Measurements from ENCODE around the gene ERC1. TPM values are rescaled to one million over a fixed set of nuclear protein-coding genes. Genes with fewer than 3 reads are reported as not detected.

The ERC1 gene
- total RNA-seq, 2 donors from 2014 or later, result 26.9 to 41.9 TPM

GRCh38 chr12:1523046-1523445, 532.0 kb downstream of the ERC1 start:
- H3K36me3 ChIP-seq, result no peaks in the 10 kb centered on the region
- no peak for DNase-seq
- H3K27ac ChIP-seq, result no peak overlapping the region
- H3K27me3 ChIP-seq, result no peaks in the 10 kb centered on the region
- H3K9me3 ChIP-seq, result no peaks in the 10 kb centered on the region
- H3K4me1 ChIP-seq, result no peaks in the 10 kb centered on the region
- no peak overlapping the region for H3K4me3 ChIP-seq
- no peak overlapping the region for H3K9ac ChIP-seq (ENCODE audit: low read depth in 2 of 2, low read length in 2 of 2)
- no peak for TF ChIP-seq CTCF (IDR thresholded peaks at IDR 0.05)
- intact Hi-C loops (cut with DNase I), result no loop called here

- DNase-seq, result no peak
- Histone ChIP-seq H3K36me3 (no peaks in the 10 kb centered on the region), H3K9me3 (no peaks in the 10 kb centered on the region), H3K4me3 (no peak overlapping the region), H3K4me1 (no peaks in the 10 kb centered on the region), H3K27me3 (no peaks in the 10 kb centered on the region), H3K9ac (ENCODE audit: low read depth in 2 of 2, low read length in 2 of 2) (no peak overlapping the region), H3K27ac (no peak overlapping the region)
- intact Hi-C loops (cut with DNase I), result no loop called here
- TF ChIP-seq CTCF (IDR thresholded peaks at IDR 0.05), result no peak
Observed at GRCh38 chr12:1523558-1524050, 532.6 kb downstream of the ERC1 start.

- H3K4me1 ChIP-seq, result no peaks in the 10 kb centered on the region
- no peak overlapping the region for H3K4me3 ChIP-seq
- DNase-seq, result no peak
- H3K27me3 ChIP-seq, result no peaks in the 10 kb centered on the region
- intact Hi-C loops (cut with DNase I), result no loop called here
- no peak overlapping the region for H3K9ac ChIP-seq (ENCODE audit: low read depth in 2 of 2, low read length in 2 of 2)
- H3K36me3 ChIP-seq, result no peaks in the 10 kb centered on the region
- TF ChIP-seq CTCF (IDR thresholded peaks at IDR 0.05), result no peak
- no peak overlapping the region for H3K27ac ChIP-seq
- H3K9me3 ChIP-seq, result no peaks in the 10 kb centered on the region
Observed at GRCh38 chr12:1525858-1526257, 534.8 kb downstream of the ERC1 start.

GRCh38 chr12:1527789-1528188, 536.8 kb downstream of the ERC1 start:
- Histone ChIP-seq H3K27ac (no peak overlapping the region), H3K27me3 (peaks cover 17% of the 10 kb centered on the region), H3K9me3 (no peaks in the 10 kb centered on the region), H3K36me3 (no peaks in the 10 kb centered on the region), H3K4me1 (no peaks in the 10 kb centered on the region), H3K4me3 (no peak overlapping the region), H3K9ac (ENCODE audit: low read depth in 2 of 2, low read length in 2 of 2) (no peak overlapping the region)
- intact Hi-C loops (cut with DNase I), result no loop called here
- no peak for TF ChIP-seq CTCF (IDR thresholded peaks at IDR 0.05)
- no peak for DNase-seq

GRCh38 chr12:1528791-1529190, 537.8 kb downstream of the ERC1 start:
- peaks cover 17% of the 10 kb centered on the region for H3K27me3 ChIP-seq
- intact Hi-C loops (cut with DNase I), result no loop called here
- no peak for DNase-seq

More at GRCh38 chr12:1528791-1529190, 537.8 kb downstream of the ERC1 start:
- Histone ChIP-seq H3K36me3 (no peaks in the 10 kb centered on the region), H3K4me3 (no peak overlapping the region), H3K4me1 (no peaks in the 10 kb centered on the region), H3K9ac (ENCODE audit: low read depth in 2 of 2, low read length in 2 of 2) (no peak overlapping the region), H3K27ac (no peak overlapping the region), H3K9me3 (no peaks in the 10 kb centered on the region)
- no peak for TF ChIP-seq CTCF (IDR thresholded peaks at IDR 0.05)

All from colonic mucosa (tissue), 4 donors.